ENCODE measurements around the gene GOLGA6D. TPM values are rescaled to one million over a fixed set of nuclear protein-coding genes. Genes with fewer than 3 reads are reported as not detected.

Gene GOLGA6D
- total and polyA plus RNA-seq, 9 donors, result 0.09 to 0.89 (median 0.47) TPM

Other genes with a start within 250 kb of the GOLGA6D start
- gene C15orf39, start 81.0 kb upstream of the GOLGA6D start, total RNA-seq, result 5.5 TPM
- gene C15orf39, start 81.0 kb upstream of the GOLGA6D start, polyA plus RNA-seq (ENCODE audit: insufficient read depth in 1 of 8, insufficient read length in 8 of 8, low replicate concordance in 1 of 8), result 10 to 100 TPM in 5 of 8 donors, 1 to 10 TPM in 3; 8.9 to 13.4 (median 11.4) TPM
- not detected for gene GOLGA6C, start 24.5 kb upstream of the GOLGA6D start, total RNA-seq
- gene GOLGA6C, start 24.5 kb upstream of the GOLGA6D start, polyA plus RNA-seq (ENCODE audit: insufficient read depth in 1 of 8, insufficient read length in 8 of 8, low replicate concordance in 1 of 8), result under 1 TPM in 1 of 8 donors, not detected in 7; 0.08 TPM
- gene COMMD4, start 53.2 kb downstream of the GOLGA6D start, total RNA-seq, result 45.7 TPM
- gene COMMD4, start 53.2 kb downstream of the GOLGA6D start, polyA plus RNA-seq (ENCODE audit: insufficient read depth in 1 of 8, insufficient read length in 8 of 8, low replicate concordance in 1 of 8), result 10 to 100 TPM; 43.4 to 57.4 (median 52.7) TPM
- gene NEIL1, start 64.2 kb downstream of the GOLGA6D start, total RNA-seq, result 10.3 TPM
- 10 to 100 TPM in 1 of 8 donors, 1 to 10 TPM in 7; 3.3 to 12.0 (median 7.5) TPM for gene NEIL1, start 64.2 kb downstream of the GOLGA6D start, polyA plus RNA-seq (ENCODE audit: insufficient read depth in 1 of 8, insufficient read length in 8 of 8, low replicate concordance in 1 of 8)
- gene MAN2C1, start 85.8 kb downstream of the GOLGA6D start, total RNA-seq, result 109 TPM
- 100 to 1,000 TPM in 4 of 8 donors, 10 to 100 TPM in 4; 63.9 to 149 (median 101) TPM for gene MAN2C1, start 85.8 kb downstream of the GOLGA6D start, polyA plus RNA-seq (ENCODE audit: insufficient read depth in 1 of 8, insufficient read length in 8 of 8, low replicate concordance in 1 of 8)
- gene SIN3A, start 168.9 kb downstream of the GOLGA6D start, total RNA-seq, result 21.8 TPM
- 10 to 100 TPM; 26.1 to 36.6 (median 30.6) TPM for gene SIN3A, start 168.9 kb downstream of the GOLGA6D start, polyA plus RNA-seq (ENCODE audit: insufficient read depth in 1 of 8, insufficient read length in 8 of 8, low replicate concordance in 1 of 8)